Thyroid gland (tissue), 4 donors: Measurements from ENCODE around the gene KRTAP2-2.
"Not testable (repeated sequence)": the region's sequence is repeated elsewhere in the genome, so short reads cannot be mapped to it uniquely, and the experiment has no call there.

Experiments used
- CTCF ChIP-seq, 6 experiments: fragments of 200-600 bp in 3 of 6; fragments of 450-650 bp in 3 of 6; sonication (generic) in 3 of 6; IDR thresholded peaks; one replicate each; pipeline ENCODE4 v1.5.1; 2016 to 2019; ENCODE audit warnings: antibody characterized with exemption in 6 of 6, mild to moderate bottlenecking in 2 of 6, inconsistent platforms in 1 of 6, moderate library complexity in 1 of 6
- POLR2A ChIP-seq, 2 donors: fragments of 450-650 bp; IDR thresholded peaks; one replicate each; pipeline ENCODE4 v1.6.1; 2017; ENCODE audit warnings: antibody characterized with exemption in 2 of 2, mild to moderate bottlenecking in 2 of 2, moderate library complexity in 1 of 2

- not testable (repeated sequence) for TF ChIP-seq CTCF, POLR2A (IDR thresholded peaks at IDR 0.05)
These were observed 44.9 kb upstream of the KRTAP2-2 start for GRCh38 chr17:41099682-41100480.
